Natural killer cell (primary cell): ENCODE results near the gene NXPH4. TPM values are rescaled to one million over a fixed set of nuclear protein-coding genes. Genes with fewer than 3 reads are reported as not detected.

Experiments
- ATAC-seq, 3 donors: fragments of 150-1000 bp in 2 of 3; fragments of 200-7000 bp in 1 of 3; cut with Tn5 transposase; 1 replicate in 1 of 3; 2 replicates in 2 of 3; pipeline ENCODE4 v1.10.0; 2021; ENCODE audit warnings: mild to moderate bottlenecking in 2 of 3, moderate library complexity in 2 of 3
- DNase-seq, 2 donors: peaks; one replicate each; pipeline versions ENCODE4 v3.0.0 to v3.0.0-alpha.2; 2013 to 2021; ENCODE audit warnings: mixed read lengths in 1 of 2
- H3K27ac ChIP-seq: one replicate; pipeline ENCODE4 v1.5.1; 2013; ENCODE audit warnings: mild to moderate bottlenecking, low read length
- H3K27me3 ChIP-seq: one replicate; pipeline ENCODE4 v1.6.1; 2013; ENCODE audit warnings: low read length; ENCODE audit not compliant: control insufficient read depth, insufficient read depth
- H3K36me3 ChIP-seq: one replicate; pipeline ENCODE4 v1.6.1; 2013; ENCODE audit warnings: low read length; ENCODE audit not compliant: control insufficient read depth, insufficient read depth
- H3K4me1 ChIP-seq: one replicate; pipeline ENCODE4 v1.6.1; 2013; ENCODE audit warnings: low read length; ENCODE audit not compliant: control insufficient read depth, insufficient read depth
- H3K4me3 ChIP-seq: one replicate; pipeline ENCODE4 v1.5.1; 2013; ENCODE audit warnings: low read length
- H3K9me3 ChIP-seq: one replicate; pipeline ENCODE4 v1.6.1; 2013; ENCODE audit warnings: low read length; ENCODE audit not compliant: control insufficient read depth, insufficient read depth
- H3K27ac Mint-ChIP-seq, 2 donors: one replicate each; pipeline ENCODE4 v1.8.0; 2022; ENCODE audit warnings: mild to moderate bottlenecking in 2 of 2, mixed read lengths in 2 of 2, moderate library complexity in 1 of 2
- H3K27me3 Mint-ChIP-seq, 2 donors: one replicate each; pipeline ENCODE4 v1.8.0; 2022; ENCODE audit warnings: low read depth in 2 of 2, mixed read lengths in 2 of 2
- H3K36me3 Mint-ChIP-seq: one replicate; pipeline ENCODE4 v1.8.0; 2022; ENCODE audit warnings: mixed read lengths
- H3K4me1 Mint-ChIP-seq, 2 donors: one replicate each; pipeline ENCODE4 v1.8.0; 2022; ENCODE audit warnings: mixed read lengths in 2 of 2
- H3K4me3 Mint-ChIP-seq: one replicate; pipeline ENCODE4 v1.8.0; 2022; ENCODE audit warnings: mild to moderate bottlenecking, moderate library complexity, mixed read lengths
- H3K9me3 Mint-ChIP-seq, 2 donors: one replicate each; pipeline ENCODE4 v1.8.0; 2022; ENCODE audit warnings: mixed read lengths in 2 of 2
- CTCF ChIP-seq: fragments of 200-600 bp; IDR thresholded peaks from one replicate; pipeline ENCODE4 v1.8.0; 2022; ENCODE audit warnings: antibody characterized with exemption
- WGBS: methylation state at CpG from one replicate; pipeline ENCODE4 v1.1.7; 2013; ENCODE audit warnings: missing lambda C conversion rate; ENCODE audit not compliant: insufficient coverage; 5-methylcytosine and 5-hydroxymethylcytosine counted together
- intact Hi-C: fragments of 100-400 bp; cut with micrococcal nuclease; formaldehyde crosslinking; loops from one replicate; pipeline ENCODE4 v1.14.2; 2022
- total RNA-seq, 4 donors: library from RNA; stranded (reverse); fragments of 120-200 nt in 1 of 4; gene quantifications; one replicate each; pipeline versions ENCODE4 v1.2.3 to v1.2.4, GENCODE V29; 2013 to 2022

NXPH4 gene
- total RNA-seq, 3 donors from 2014 or later (not counting 1 experiment from before 2014, with no cell fraction given), result 0.82 TPM; not detected in 2

- peaks cover 75% of the 10 kb centered on the region for H3K4me1 ChIP-seq
- no peaks in the 10 kb centered on the region for H3K36me3 Mint-ChIP-seq
- H3K4me3 ChIP-seq, result no peak overlapping the region
- H3K9me3 Mint-ChIP-seq, result no peaks in the 10 kb centered on the region
- TF ChIP-seq CTCF, result no peak
- ATAC-seq (peak in 1 of 3 donors; percentile 61), DNase-seq (no peak)
- peak overlapping the region; percentile 66 to 82 for H3K27ac Mint-ChIP-seq
- no peaks in the 10 kb centered on the region for H3K36me3 ChIP-seq
- H3K4me1 Mint-ChIP-seq, result peaks cover 42 to 83% of the 10 kb centered on the region in 2 donors
- no peak overlapping the region for H3K27ac ChIP-seq
- H3K9me3 ChIP-seq, result no peaks in the 10 kb centered on the region
- peak overlapping the region; percentile 74 for H3K4me3 Mint-ChIP-seq
- peaks cover 79% of the 10 kb centered on the region for H3K27me3 ChIP-seq
- peaks cover 64 to 77% of the 10 kb centered on the region in 2 donors for H3K27me3 Mint-ChIP-seq
- intact Hi-C loops, result loop anchor here (2.0 kb wide), 1 partner anchor 16 kb away; no protein-coding TSS in a partner anchor
- WGBS, result 23% methylated on average over 13 of the region's 13 CpGs
These were observed 5.9 kb downstream of the NXPH4 start for GRCh38 chr12:57222286-57223190.

GRCh38 chr12:57223191-57224165 is 6.9 kb downstream of the NXPH4 start:
- Mint-ChIP-seq H3K4me1 (peaks cover 43 to 78% of the 10 kb centered on the region in 2 donors), H3K4me3 (peak overlapping the region; percentile 74), H3K27ac (peak overlapping the region; percentile 66 to 82), H3K27me3 (peaks cover 63 to 73% of the 10 kb centered on the region in 2 donors), H3K36me3 (no peaks in the 10 kb centered on the region), H3K9me3 (no peaks in the 10 kb centered on the region)
- H3K4me1 ChIP-seq, result peaks cover 77% of the 10 kb centered on the region
- DNase-seq, result peak; percentile 76
- H3K4me3 ChIP-seq, result no peak overlapping the region
- 26% methylated on average over 22 of the region's 22 CpGs for WGBS
- H3K9me3 ChIP-seq, result no peaks in the 10 kb centered on the region
- intact Hi-C loops, result loop anchor here (2.0 kb wide), 1 partner anchor 15 kb away; no protein-coding TSS in a partner anchor
- H3K27ac ChIP-seq, result no peak overlapping the region
- ATAC-seq, result peak; percentile 78 to 91 (median 90)
- TF ChIP-seq CTCF, result no peak
- H3K27me3 ChIP-seq, result peaks cover 73% of the 10 kb centered on the region
- H3K36me3 ChIP-seq, result no peaks in the 10 kb centered on the region

- peaks cover 47 to 80% of the 10 kb centered on the region in 2 donors for H3K4me1 Mint-ChIP-seq
- DNase-seq, result no peak
- peak overlapping the region; percentile 66 to 82 for H3K27ac Mint-ChIP-seq
- Histone ChIP-seq H3K9me3 (no peaks in the 10 kb centered on the region), H3K4me3 (no peak overlapping the region), H3K27ac (no peak overlapping the region), H3K36me3 (no peaks in the 10 kb centered on the region), H3K4me1 (peaks cover 87% of the 10 kb centered on the region), H3K27me3 (peaks cover 63% of the 10 kb centered on the region)
- peak overlapping the region; percentile 74 for H3K4me3 Mint-ChIP-seq
- H3K36me3 Mint-ChIP-seq, result no peaks in the 10 kb centered on the region
- intact Hi-C loops, result no loop called here
- H3K9me3 Mint-ChIP-seq, result no peaks in the 10 kb centered on the region
- 27% methylated on average over 30 of the region's 30 CpGs for WGBS
- H3K27me3 Mint-ChIP-seq, result peaks cover 53 to 64% of the 10 kb centered on the region in 2 donors
- no peak for ATAC-seq
- TF ChIP-seq CTCF, result no peak
These were observed 7.8 kb downstream of the NXPH4 start for GRCh38 chr12:57224278-57224972.
